Uterus (tissue), 2 donors: ENCODE measurements around the gene LYSMD2.

Experiments
- CTCF ChIP-seq, 4 experiments: fragments of 200-600 bp in 2 of 4; fragments of 450-650 bp in 2 of 4; sonication (generic) in 2 of 4; IDR thresholded peaks; one replicate each; pipeline ENCODE4 v1.5.1; 2016 to 2019; ENCODE audit warnings: antibody characterized with exemption in 4 of 4, mild to moderate bottlenecking in 2 of 4, moderate library complexity in 1 of 4
- POLR2A ChIP-seq, 2 donors: fragments of 450-650 bp; IDR thresholded peaks; one replicate each; pipeline ENCODE4 v1.6.1; 2016; ENCODE audit warnings: antibody characterized with exemption in 2 of 2, mild to moderate bottlenecking in 1 of 2, moderate library complexity in 1 of 2

- TF ChIP-seq POLR2A (IDR thresholded peaks at IDR 0.05) (no peak), CTCF (IDR thresholded peaks at IDR 0.05) (no peak)
Measured at GRCh38 chr15:51765751-51766150, 28.3 kb upstream of the LYSMD2 start.
